Cardiac muscle cell (in vitro differentiated cells and primary cell): ENCODE measurements around the gene UNC5B. TPM values are rescaled to one million over a fixed set of nuclear protein-coding genes. Genes with fewer than 3 reads are reported as not detected.

Source experiments
- DNase-seq, 2 donors: peaks; one replicate each; pipeline versions ENCODE4 v3.0.0 to v3.0.0-alpha.2; 2010 to 2017; ENCODE audit warnings: low read depth in 1 of 2, low spot score in 1 of 2
- H3K27ac ChIP-seq: fragments of 200-600 bp; sonication (generic); 2 replicates; pipeline ENCODE4 v1.5.1; 2016
- H3K27me3 ChIP-seq: fragments of 200-600 bp; sonication (generic); 2 replicates; pipeline ENCODE4 v1.6.0; 2016; ENCODE audit warnings: control low read depth
- H3K36me3 ChIP-seq: fragments of 200-600 bp; sonication (generic); 2 replicates; pipeline ENCODE4 v1.5.1; 2016; ENCODE audit warnings: control low read depth
- H3K4me1 ChIP-seq: fragments of 200-600 bp; sonication (generic); 2 replicates; pipeline ENCODE4 v1.8.1; 2017; ENCODE audit warnings: low read depth, mild to moderate bottlenecking, mixed run types
- H3K4me3 ChIP-seq: fragments of 200-600 bp; sonication (generic); 2 replicates; pipeline ENCODE4 v1.5.1; 2016; ENCODE audit warnings: mild to moderate bottlenecking
- H3K9me3 ChIP-seq: fragments of 200-600 bp; sonication (generic); 2 replicates; pipeline ENCODE4 v1.5.1; 2017; ENCODE audit warnings: low read depth, mild to moderate bottlenecking, control low read depth
- polyA plus RNA-seq: library from polyadenylated mRNA; unstranded; fragments of >200 nt; fragmentation: Nextera tagmentation; extraction: Ambion mirVana; gene quantifications from 2 replicates; pipeline ENCODE4 v1.2.1, GENCODE V29; 2016
- total RNA-seq: library from RNA; depleted of rRNA; stranded (reverse); fragments of >200 nt; gene quantifications from 2 replicates; pipeline ENCODE4 v1.2.3, GENCODE V29; 2016
- TF ChIP-seq, protein P1 (sequence below): IDR thresholded peaks from 2 replicates; pipeline ENCODE4 v1.5.1; 2012; ENCODE audit warnings: low read depth, mild to moderate bottlenecking, low read length

Gene UNC5B
- total RNA-seq (112 and 172 TPM in 2 replicates), polyA plus RNA-seq (73.3 and 98.3 TPM in 2 replicates)

- H3K27ac ChIP-seq, result peak within 1 kb of the TSS; percentile 93
- H3K27me3 ChIP-seq, result no peaks in the 10 kb centered on the region
Measured at GRCh38 chr10:71212318-71213126, at the start of gene UNC5B. UNC5B (plus strand) TSS chr10:71212570; CDS start chr10:71212986, 416 bp downstream.

GRCh38 chr10:71173466-71173865, 38.9 kb upstream of the UNC5B start:
- no peaks in the 10 kb centered on the region for H3K9me3 ChIP-seq
- H3K27ac ChIP-seq, result no peak overlapping the region
- H3K4me3 ChIP-seq, result no peak overlapping the region
- TF ChIP-seq, protein P1, sequence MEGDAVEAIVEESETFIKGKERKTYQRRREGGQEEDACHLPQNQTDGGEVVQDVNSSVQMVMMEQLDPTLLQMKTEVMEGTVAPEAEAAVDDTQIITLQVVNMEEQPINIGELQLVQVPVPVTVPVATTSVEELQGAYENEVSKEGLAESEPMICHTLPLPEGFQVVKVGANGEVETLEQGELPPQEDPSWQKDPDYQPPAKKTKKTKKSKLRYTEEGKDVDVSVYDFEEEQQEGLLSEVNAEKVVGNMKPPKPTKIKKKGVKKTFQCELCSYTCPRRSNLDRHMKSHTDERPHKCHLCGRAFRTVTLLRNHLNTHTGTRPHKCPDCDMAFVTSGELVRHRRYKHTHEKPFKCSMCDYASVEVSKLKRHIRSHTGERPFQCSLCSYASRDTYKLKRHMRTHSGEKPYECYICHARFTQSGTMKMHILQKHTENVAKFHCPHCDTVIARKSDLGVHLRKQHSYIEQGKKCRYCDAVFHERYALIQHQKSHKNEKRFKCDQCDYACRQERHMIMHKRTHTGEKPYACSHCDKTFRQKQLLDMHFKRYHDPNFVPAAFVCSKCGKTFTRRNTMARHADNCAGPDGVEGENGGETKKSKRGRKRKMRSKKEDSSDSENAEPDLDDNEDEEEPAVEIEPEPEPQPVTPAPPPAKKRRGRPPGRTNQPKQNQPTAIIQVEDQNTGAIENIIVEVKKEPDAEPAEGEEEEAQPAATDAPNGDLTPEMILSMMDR, result no peak
- peaks cover 5% of the 10 kb centered on the region for H3K27me3 ChIP-seq
- H3K36me3 ChIP-seq, result no peaks in the 10 kb centered on the region
- peaks cover 13% of the 10 kb centered on the region for H3K4me1 ChIP-seq
- no peak for DNase-seq

More at GRCh38 chr10:71212318-71213126, at the start of gene UNC5B:
- no peaks in the 10 kb centered on the region for H3K36me3 ChIP-seq
- H3K4me1 ChIP-seq, result peaks cover 34% of the 10 kb centered on the region
- TF ChIP-seq, protein P1, result peak; percentile 17
- H3K4me3 ChIP-seq, result peak within 1 kb of the TSS; percentile 96
- no peaks in the 10 kb centered on the region for H3K9me3 ChIP-seq
- DNase-seq, result peak; percentile 95 to 97

DNA sequence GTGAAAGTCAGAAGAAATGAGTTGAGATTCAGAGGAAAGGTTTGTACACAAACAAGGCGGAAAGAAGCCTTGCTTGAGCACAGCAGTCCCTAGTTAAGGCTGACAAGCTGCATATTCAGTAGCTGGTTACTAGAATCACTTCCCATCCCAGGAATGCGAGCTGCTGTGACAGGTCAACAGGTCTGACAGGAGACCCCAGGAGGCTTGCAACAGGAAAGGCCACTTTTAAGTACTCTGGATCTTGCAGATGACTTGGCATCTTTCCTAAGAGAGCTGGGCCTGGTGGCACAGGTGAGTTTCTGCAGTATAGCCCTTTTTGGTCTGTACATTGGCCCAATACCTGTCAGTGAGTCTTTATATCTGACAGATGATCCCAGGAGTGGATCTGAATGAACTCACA, 35.7 kb upstream of the UNC5B start:
- no peaks in the 10 kb centered on the region for H3K4me1 ChIP-seq
- no peaks in the 10 kb centered on the region for H3K9me3 ChIP-seq
- no peak overlapping the region for H3K4me3 ChIP-seq
- no peaks in the 10 kb centered on the region for H3K27me3 ChIP-seq
- H3K27ac ChIP-seq, result no peak overlapping the region
- H3K36me3 ChIP-seq, result no peaks in the 10 kb centered on the region
- DNase-seq, result peak in 1 of 2 donors; percentile 42
- TF ChIP-seq, protein P1, result no peak

DNA sequence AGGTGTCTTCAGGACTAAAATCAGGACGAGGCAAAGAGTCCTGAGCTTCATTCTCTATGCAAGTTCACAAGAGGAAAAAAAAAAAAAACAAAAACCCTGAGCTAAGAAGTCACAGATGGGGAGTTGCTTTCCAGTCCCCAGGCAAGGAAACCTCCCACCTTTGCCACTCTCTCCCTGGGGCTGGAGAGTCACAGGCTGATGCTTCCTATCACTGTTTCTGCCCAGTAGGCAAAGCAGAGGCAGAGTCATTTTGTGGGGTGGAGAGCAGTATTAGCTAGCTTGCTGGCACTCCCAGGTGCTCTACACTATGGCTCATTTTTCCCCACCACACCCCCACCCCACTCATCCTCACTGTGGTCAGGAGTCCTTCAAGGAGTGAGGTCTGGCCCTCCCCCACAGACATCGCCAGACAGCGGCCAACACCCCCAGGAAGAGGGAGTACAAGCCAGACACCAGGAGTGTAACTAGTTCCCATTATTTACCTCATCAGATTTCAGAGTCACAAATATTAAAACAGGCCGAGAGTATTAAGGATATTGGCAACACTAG, 34.6 kb upstream of the UNC5B start:
- H3K27me3 ChIP-seq, result no peaks in the 10 kb centered on the region
- no peaks in the 10 kb centered on the region for H3K9me3 ChIP-seq
- no peaks in the 10 kb centered on the region for H3K4me1 ChIP-seq
- TF ChIP-seq, protein P1, result no peak
- H3K4me3 ChIP-seq, result no peak overlapping the region
- no peak overlapping the region for H3K27ac ChIP-seq
- H3K36me3 ChIP-seq, result no peaks in the 10 kb centered on the region
- DNase-seq, result no peak

GRCh38 chr10:71178880-71179279, 33.5 kb upstream of the UNC5B start:
- no peak overlapping the region for H3K27ac ChIP-seq
- no peaks in the 10 kb centered on the region for H3K9me3 ChIP-seq
- DNase-seq, result no peak
- no peaks in the 10 kb centered on the region for H3K27me3 ChIP-seq
- no peaks in the 10 kb centered on the region for H3K4me1 ChIP-seq
- H3K4me3 ChIP-seq, result no peak overlapping the region
- H3K36me3 ChIP-seq, result no peaks in the 10 kb centered on the region
- TF ChIP-seq, protein P1, result no peak
